Glutamatergic neuron (in vitro differentiated cells): ENCODE measurements around the gene CDH22. TPM values are rescaled to one million over a fixed set of nuclear protein-coding genes. Genes with fewer than 3 reads are reported as not detected.

Experiments used
- DNase-seq: peaks from one replicate; pipeline ENCODE4 v3.0.0; 2022
- H3K27ac Mint-ChIP-seq: one replicate; pipeline ENCODE4 v1.8.0; 2020; ENCODE audit warnings: mild to moderate bottlenecking, mixed read lengths, inconsistent platforms; ENCODE audit not compliant: unreplicated experiment
- H3K27me3 Mint-ChIP-seq: one replicate; pipeline ENCODE4 v1.8.0; 2020; ENCODE audit warnings: mild to moderate bottlenecking, moderate library complexity, mixed read lengths, inconsistent platforms; ENCODE audit not compliant: unreplicated experiment
- H3K36me3 Mint-ChIP-seq: one replicate; pipeline ENCODE4 v1.8.0; 2020; ENCODE audit warnings: mild to moderate bottlenecking, mixed read lengths, inconsistent platforms; ENCODE audit not compliant: unreplicated experiment
- H3K4me1 Mint-ChIP-seq: one replicate; pipeline ENCODE4 v1.8.0; 2020; ENCODE audit warnings: mild to moderate bottlenecking, low read depth, mixed read lengths, inconsistent platforms; ENCODE audit not compliant: unreplicated experiment
- H3K4me3 Mint-ChIP-seq: one replicate; pipeline ENCODE4 v1.8.0; 2020; ENCODE audit warnings: mild to moderate bottlenecking, mixed read lengths, inconsistent platforms; ENCODE audit not compliant: unreplicated experiment
- H3K9me3 Mint-ChIP-seq: one replicate; pipeline ENCODE4 v1.8.0; 2020; ENCODE audit warnings: mild to moderate bottlenecking, moderate library complexity, mixed read lengths, inconsistent platforms; ENCODE audit not compliant: unreplicated experiment
- CTCF ChIP-seq: fragments of 200-600 bp; sonication (generic); IDR thresholded peaks from one replicate; pipeline ENCODE4 v1.5.0; 2021; ENCODE audit not compliant: partially characterized antibody, unreplicated experiment
- total RNA-seq: library from RNA; stranded (reverse); fragmentation: NEBNext Ultra II Directional; extraction: Animal tissue kit (Norgen Biotek cat#: 25700); gene quantifications from one replicate; pipeline ENCODE4 v1.2.1, GENCODE V29; 2021; ENCODE audit not compliant: unreplicated experiment

Gene CDH22
- total RNA-seq, 1 donor from 2014 or later, result 7.9 TPM

- Mint-ChIP-seq H3K9me3 (peaks cover 14% of the 10 kb centered on the region), H3K36me3 (no peaks in the 10 kb centered on the region), H3K4me1 (peaks cover 49% of the 10 kb centered on the region), H3K27ac (peak overlapping the region; percentile 84), H3K27me3 (peaks cover 8% of the 10 kb centered on the region), H3K4me3 (peak overlapping the region; percentile 57)
- TF ChIP-seq CTCF, result no peak
- peak; percentile 66 for DNase-seq
Observed at GRCh38 chr20:46343348-46343974, 35.2 kb upstream of the CDH22 start.

DNA sequence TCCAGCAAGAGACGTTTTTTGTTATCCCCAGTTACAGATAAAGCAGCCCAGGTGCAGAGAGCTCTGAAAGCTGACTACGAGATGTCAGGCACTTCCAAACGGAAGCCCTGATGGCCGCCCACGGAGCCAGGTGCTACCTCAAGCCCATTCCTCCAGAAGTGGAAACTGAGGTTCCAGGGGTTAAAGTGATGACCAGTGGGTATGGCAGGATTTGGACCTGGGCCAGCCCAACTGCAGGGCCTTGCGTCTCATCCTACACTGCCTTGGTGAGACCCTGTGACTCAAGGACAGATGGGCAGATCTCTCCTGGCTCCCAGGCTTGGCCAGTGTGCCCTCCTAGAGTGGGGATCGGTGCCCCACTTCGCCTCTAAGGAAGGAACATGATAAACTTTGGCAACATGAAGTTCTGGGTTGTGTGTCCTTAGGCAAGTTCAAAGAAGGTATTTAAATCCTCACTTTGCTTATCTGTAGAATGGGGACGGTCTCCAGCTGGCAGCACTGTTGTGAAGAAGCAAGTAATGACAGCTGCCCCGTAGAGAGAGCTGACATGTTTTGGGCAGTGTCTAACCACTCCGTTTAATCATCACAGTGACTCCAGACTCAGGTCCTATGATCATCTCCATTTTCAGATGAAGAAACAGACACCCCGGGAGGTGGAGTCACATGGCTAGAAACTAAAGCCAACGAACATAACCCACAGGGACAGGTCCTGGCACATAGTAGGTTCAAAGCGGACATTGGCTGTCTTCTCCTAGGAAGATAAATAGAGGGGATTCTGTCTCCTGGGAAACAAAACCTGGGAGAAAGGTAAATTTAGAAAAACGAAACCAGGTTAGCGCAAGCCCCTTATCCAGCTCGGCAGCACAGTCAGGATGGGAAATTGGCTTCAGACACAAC is 34.4 kb upstream of the CDH22 start:
- Mint-ChIP-seq H3K27ac (peak overlapping the region; percentile 79), H3K9me3 (peaks cover 14% of the 10 kb centered on the region), H3K27me3 (peaks cover 8% of the 10 kb centered on the region), H3K4me1 (peaks cover 47% of the 10 kb centered on the region), H3K4me3 (peak overlapping the region; percentile 57), H3K36me3 (no peaks in the 10 kb centered on the region)
- no peak for TF ChIP-seq CTCF
- no peak for DNase-seq

DNA sequence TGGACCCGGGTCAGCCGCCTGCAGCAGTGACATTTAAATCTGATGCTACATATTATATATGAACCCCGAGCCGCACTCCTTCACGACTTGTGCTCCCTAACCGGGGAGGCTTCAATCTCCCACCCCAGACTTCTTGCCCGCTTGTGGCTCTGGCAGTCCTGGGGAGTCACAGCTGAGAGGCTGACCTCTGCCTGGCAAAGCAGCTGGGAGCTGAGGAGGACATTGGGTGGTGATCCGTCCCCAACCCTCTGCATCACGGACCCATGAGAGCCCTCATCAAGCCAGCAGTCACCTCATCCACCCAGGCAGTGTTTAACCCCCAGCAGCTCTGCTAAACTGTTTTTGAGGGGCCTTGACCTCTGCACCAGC is 33.7 kb upstream of the CDH22 start:
- peaks cover 41% of the 10 kb centered on the region for H3K4me1 Mint-ChIP-seq
- H3K9me3 Mint-ChIP-seq, result peaks cover 14% of the 10 kb centered on the region
- H3K36me3 Mint-ChIP-seq, result no peaks in the 10 kb centered on the region
- no peak for DNase-seq
- no peak for TF ChIP-seq CTCF
- no peak overlapping the region for H3K27ac Mint-ChIP-seq
- no peak overlapping the region for H3K4me3 Mint-ChIP-seq
- H3K27me3 Mint-ChIP-seq, result peaks cover 8% of the 10 kb centered on the region

GRCh38 chr20:46341074-46342009 is 33.0 kb upstream of the CDH22 start:
- no peak for DNase-seq
- peak overlapping the region; percentile 70 for H3K27ac Mint-ChIP-seq
- H3K4me3 Mint-ChIP-seq, result no peak overlapping the region
- H3K27me3 Mint-ChIP-seq, result peaks cover 8% of the 10 kb centered on the region
- H3K4me1 Mint-ChIP-seq, result peaks cover 39% of the 10 kb centered on the region
- TF ChIP-seq CTCF, result no peak
- H3K9me3 Mint-ChIP-seq, result peaks cover 13% of the 10 kb centered on the region
- H3K36me3 Mint-ChIP-seq, result no peaks in the 10 kb centered on the region
